Pancreas (tissue), 10 donors: ENCODE data around the gene ASF1B. TPM values are rescaled to one million over a fixed set of nuclear protein-coding genes. Genes with fewer than 3 reads are reported as not detected.
A peak's percentile ranks its signal among the peaks of the same experiment; 100 is the strongest.

Experiments
- ATAC-seq, 4 donors: fragments of 200-7000 bp; cut with Tn5 transposase; one replicate each; pipeline versions ENCODE4 v1.8.0 to v1.9.1; 2020; ENCODE audit warnings: mild to moderate bottlenecking in 4 of 4, moderate library complexity in 4 of 4
- DNase-seq, 6 donors: peaks; one replicate each; pipeline ENCODE4 v3.0.0-alpha.2; 2020
- FAIRE-seq: peaks from 2 replicates; lab custom pipeline; 2012; peaks lifted over from hg19 to GRCh38; lab: Jason Lieb, UNC
- H3K27ac ChIP-seq, 4 donors: fragments of 200-600 bp; sonication (generic); 1 replicate in 3 of 4; 2 replicates in 1 of 4; pipeline versions ENCODE4 v1.5.0 to v1.8.0; 2020
- H3K27me3 ChIP-seq, 4 donors: fragments of 200-600 bp; one replicate each; pipeline ENCODE4 v1.8.0; 2021
- H3K36me3 ChIP-seq, 3 donors: fragments of 200-600 bp; sonication (generic) in 1 of 3; one replicate each; pipeline versions ENCODE4 v1.5.0 to v1.8.0; 2020 to 2021
- H3K4me1 ChIP-seq, 3 donors: fragments of 200-600 bp; one replicate each; pipeline ENCODE4 v1.8.0; 2021
- H3K4me3 ChIP-seq, 4 donors: fragments of 200-600 bp; sonication (generic) in 2 of 4; one replicate each; pipeline versions ENCODE4 v1.5.0 to v1.8.0; 2020 to 2021
- H3K9me3 ChIP-seq, 4 donors: fragments of 200-600 bp; one replicate each; pipeline ENCODE4 v1.8.0; 2021
- CTCF ChIP-seq, 4 donors: fragments of 200-600 bp; sonication (generic) in 3 of 4; IDR thresholded peaks; one replicate each; pipeline versions ENCODE4 v1.5.0 to v1.8.0; 2021; ENCODE audit warnings: antibody characterized with exemption in 4 of 4
- WGBS, 2 donors: extraction: QIAGEN DNeasy Blood & Tissue Kit; methylation state at CpG; one replicate each; pipeline ENCODE4 v1.1.7; 2013; 5-methylcytosine and 5-hydroxymethylcytosine counted together
- intact Hi-C, 3 donors: fragments of 100-400 bp; cut with DNase I; formaldehyde crosslinking; loops; one replicate each; pipeline versions ENCODE4 v1.11.1 to v1.14.2; 2022
- polyA plus RNA-seq, 2 donors: library from polyadenylated mRNA; stranded (reverse); fragments of 200-250 nt; gene quantifications; one replicate each; pipeline ENCODE4 v1.2.3, GENCODE V29; 2013
- total RNA-seq, 6 donors: library from RNA; stranded (reverse); fragmentation: NEBNext Ultra II Directional in 4 of 6; extraction: Animal tissue kit (Norgen Biotek cat#: 25700) in 4 of 6; gene quantifications; one replicate each; pipeline versions ENCODE4 v1.2.1 to v1.2.4, GENCODE V29; 2021 to 2023
- donor health status: healthy with polysubstance abuse.
- donor health status: DM: no; HTN: no; CAD: no; lungs with moderate emphysema.
- donor health status: DM: no; HTN: no; CAD: no.
- donor health status: control.
- donor health status: control.
- donor health status: Bipolar disorder and iron deficiency.
- donor health status: DM: yes; HTN: yes; CAD: no.
- donor health status: DM: no; HTN: no; CAD: no.
- donor health status: DM: no; HTN: no; CAD: no.
- donor health status: DM: yes; HTN: yes; CAD: no.

Gene ASF1B
- total and polyA plus RNA-seq, 8 donors, result 0.14 to 1.1 (median 0.41) TPM

- 91 to 97% methylated on average over 8 of the region's 8 CpGs for WGBS, 2 donors
- Histone ChIP-seq H3K9me3 (no peaks in the 10 kb centered on the region), H3K4me1 (peaks cover 0 to 5% (median 0%) of the 10 kb centered on the region in 3 donors), H3K27me3 (no peaks in the 10 kb centered on the region), H3K4me3 (no peak overlapping the region), H3K27ac (no peak overlapping the region), H3K36me3 (no peaks in the 10 kb centered on the region)
- FAIRE-seq, result no peak
- no peak for DNase-seq
- ATAC-seq, result no peak
- no peak for TF ChIP-seq CTCF (IDR thresholded peaks at IDR 0.05)
- intact Hi-C loops, result no loop called here
Measured at GRCh38 chr19:14141041-14141440, 4.7 kb upstream of the ASF1B start.

- Histone ChIP-seq H3K36me3 (no peaks in the 10 kb centered on the region), H3K27me3 (no peaks in the 10 kb centered on the region), H3K27ac (no peak overlapping the region), H3K9me3 (no peaks in the 10 kb centered on the region), H3K4me1 (peaks cover 0 to 5% (median 0%) of the 10 kb centered on the region in 3 donors), H3K4me3 (no peak overlapping the region)
- no peak for ATAC-seq
- WGBS, 2 donors, result 87 to 92% methylated on average over 9 of the region's 9 CpGs
- intact Hi-C loops, result no loop called here
- DNase-seq, result no peak
- FAIRE-seq, result no peak
- no peak for TF ChIP-seq CTCF (IDR thresholded peaks at IDR 0.05)
Measured at GRCh38 chr19:14139944-14140343, 3.6 kb upstream of the ASF1B start.

- H3K36me3 ChIP-seq, result no peaks in the 10 kb centered on the region
- 81 to 84% methylated on average over 9 of the region's 9 CpGs for WGBS, 2 donors
- no peak overlapping the region for H3K4me3 ChIP-seq
- peaks cover 0 to 5% (median 0%) of the 10 kb centered on the region in 3 donors for H3K4me1 ChIP-seq
- H3K9me3 ChIP-seq, result no peaks in the 10 kb centered on the region
- TF ChIP-seq CTCF (IDR thresholded peaks at IDR 0.05), result no peak
- intact Hi-C loops, result no loop called here
- ATAC-seq (no peak), FAIRE-seq (no peak), DNase-seq (no peak)
- no peak overlapping the region for H3K27ac ChIP-seq
- H3K27me3 ChIP-seq, result no peaks in the 10 kb centered on the region
Measured at GRCh38 chr19:14138576-14139265, 2.3 kb upstream of the ASF1B start.

GRCh38 chr19:14135985-14136508 is 342 bp downstream of the ASF1B start:
- H3K9me3 ChIP-seq, result no peaks in the 10 kb centered on the region
- peak overlapping the region in 2 of 4 donors; percentile 19 to 33 for H3K27ac ChIP-seq
- FAIRE-seq (no peak), DNase-seq (peak in 3 of 6 donors; percentile 28 to 83 (median 48)), ATAC-seq (no peak)
- no peaks in the 10 kb centered on the region for H3K36me3 ChIP-seq
- no peak for TF ChIP-seq CTCF (IDR thresholded peaks at IDR 0.05)
- intact Hi-C loops, result no loop called here
- peaks cover 0 to 5% (median 0%) of the 10 kb centered on the region in 3 donors for H3K4me1 ChIP-seq
- no peaks in the 10 kb centered on the region for H3K27me3 ChIP-seq
- 2% methylated on average over 32 to 38 of the region's 38 CpGs for WGBS, 2 donors
- H3K4me3 ChIP-seq, result peak overlapping the region; percentile 3 to 68 (median 44)

- intact Hi-C loops, result no loop called here
- DNase-seq, result no peak
- Histone ChIP-seq H3K27ac (no peak overlapping the region), H3K36me3 (no peaks in the 10 kb centered on the region), H3K27me3 (no peaks in the 10 kb centered on the region), H3K4me3 (no peak overlapping the region), H3K9me3 (no peaks in the 10 kb centered on the region), H3K4me1 (peaks cover 0 to 5% (median 0%) of the 10 kb centered on the region in 3 donors)
- TF ChIP-seq CTCF (IDR thresholded peaks at IDR 0.05), result no peak
- no peak for FAIRE-seq
- whole genome bisulfite sequencing, 2 donors, result 19 to 20% methylated on average over 6 of the region's 6 CpGs
- ATAC-seq, result no peak
Measured at GRCh38 chr19:14135355-14135754, 1.0 kb downstream of the ASF1B start.
